ENCODE results near the gene BRWD1.

GRCh38 chr21:39339231-39339630 is 25.8 kb upstream of the BRWD1 start:
- TF ChIP-seq CTCF (IDR thresholded peaks at IDR 0.05 in 8 of 11, conservative IDR thresholded peaks at IDR 0.05 in 3 of 11) (no peak), POLR2A (IDR thresholded peaks at IDR 0.05) (no peak), POLR2AphosphoS5 (IDR thresholded peaks at IDR 0.05) (no peak)
